Stimulated activated CD8-positive, alpha-beta memory T cell treated with anti-CD3 and anti-CD28 coated beads, Interleukin-15, amount 100 ng/mL, for 48 hours (primary cell): ENCODE results near the gene OSGIN1.
A peak's percentile ranks its signal among the peaks of the same experiment; 100 is the strongest.

Experiments
- DNase-seq, 2 donors: peaks; one replicate each; pipeline ENCODE4 v3.0.0-alpha.2; 2020; ENCODE audit warnings: low read depth in 2 of 2

The OSGIN1 gene

DNA sequence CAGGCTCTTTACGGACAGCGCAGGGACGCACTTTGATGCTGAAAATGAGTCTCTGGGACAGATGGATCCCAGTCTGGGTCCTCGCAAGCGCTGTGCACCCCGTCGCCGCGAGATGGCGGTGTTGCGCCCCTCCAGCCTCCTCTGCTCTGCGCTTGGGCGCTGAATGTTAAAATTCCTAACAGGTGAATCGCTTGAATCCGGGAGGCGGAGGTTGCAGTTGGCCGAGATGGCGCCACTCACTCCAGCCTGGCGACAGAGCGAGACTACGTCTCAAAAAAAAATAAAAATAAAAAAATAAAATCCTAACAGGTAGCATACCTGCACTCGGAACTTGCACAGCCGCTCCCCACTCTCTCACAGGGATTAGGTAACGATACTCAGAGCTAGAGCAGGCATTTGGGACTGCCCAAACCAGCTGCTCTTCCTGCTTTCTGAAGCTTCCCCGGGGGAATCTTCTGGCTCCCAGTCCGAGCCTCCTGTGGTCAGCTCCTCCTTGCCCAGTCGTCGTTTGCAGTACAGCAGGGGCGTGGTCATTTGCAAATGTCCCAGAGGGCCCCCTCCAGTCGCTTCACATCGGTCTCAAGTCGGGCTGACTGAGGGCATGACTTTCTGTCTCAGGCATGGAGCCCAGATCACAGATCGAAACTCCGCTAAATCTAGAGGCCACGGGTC is 26.2 kb upstream of the OSGIN1 start:
- peak; percentile 10 to 47 for DNase-seq

DNA sequence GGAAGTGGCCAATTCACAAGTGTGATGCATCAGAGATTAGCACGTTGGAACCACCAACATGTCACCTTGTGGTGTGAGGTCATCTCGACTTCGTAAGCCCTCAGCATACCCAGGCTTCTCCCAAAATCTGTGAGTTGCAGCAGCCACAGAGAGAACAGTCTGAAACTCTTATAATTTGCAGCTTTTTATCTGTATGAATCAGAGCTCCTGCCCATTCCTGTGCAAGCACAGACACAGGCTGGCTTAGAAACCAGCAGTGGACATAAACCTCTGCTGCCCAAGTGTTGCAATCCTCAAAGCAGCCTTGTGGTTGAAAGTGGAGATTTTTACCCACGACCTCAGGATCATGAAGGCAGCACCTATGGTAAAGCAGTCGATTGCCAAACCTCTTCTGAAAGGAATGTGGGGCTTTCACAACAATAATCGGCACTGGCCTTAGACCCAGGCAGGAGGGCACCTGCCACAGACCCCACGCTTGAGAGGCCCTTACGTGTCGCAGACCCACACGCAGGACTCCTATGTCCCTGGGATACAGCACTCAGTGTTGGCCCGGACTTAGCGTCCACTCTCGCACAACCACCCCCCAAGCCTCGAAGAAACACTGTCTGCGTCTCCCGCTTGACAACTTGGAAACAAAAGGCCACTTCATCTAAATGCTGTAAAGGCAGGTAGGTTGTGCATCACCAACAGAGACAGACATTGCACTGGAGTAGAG is 24.5 kb upstream of the OSGIN1 start:
- no peak for DNase-seq

DNA sequence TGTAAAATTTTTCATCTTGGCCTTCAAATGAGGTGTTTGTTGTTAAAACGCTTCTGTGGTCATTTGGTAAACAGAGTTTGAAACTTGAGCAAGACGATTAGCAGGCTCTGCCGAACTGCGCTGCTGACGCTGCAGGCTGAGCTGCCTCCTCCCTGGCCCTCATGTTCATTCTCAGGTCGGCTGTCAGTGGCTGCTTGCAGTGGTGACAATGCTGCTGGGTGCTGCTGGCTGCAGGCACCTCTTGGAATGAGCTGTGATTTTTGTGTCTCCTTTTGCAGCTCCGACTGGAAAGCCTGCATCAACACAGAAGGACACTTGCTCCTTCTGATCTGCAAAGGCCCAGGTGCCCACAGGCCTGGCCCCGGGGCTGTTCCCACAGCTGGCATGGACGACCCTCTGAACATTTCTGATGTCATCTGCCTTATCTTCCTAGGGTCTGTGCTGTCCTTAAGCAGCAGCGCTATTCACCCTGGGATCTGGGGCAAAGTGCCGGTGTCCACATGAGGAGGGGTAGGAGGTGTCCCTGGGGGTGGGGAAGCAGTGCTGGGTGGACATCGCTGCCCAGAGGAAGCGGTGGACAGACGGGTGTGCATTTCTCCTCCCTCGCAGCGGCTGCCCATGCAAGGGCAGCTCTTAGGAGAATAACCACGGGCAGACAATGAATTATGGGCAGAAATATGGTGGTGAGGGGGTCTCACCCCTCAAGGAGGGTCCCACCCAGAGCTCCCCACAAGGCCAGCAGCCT is 23.1 kb upstream of the OSGIN1 start:
- no peak for DNase-seq

DNA sequence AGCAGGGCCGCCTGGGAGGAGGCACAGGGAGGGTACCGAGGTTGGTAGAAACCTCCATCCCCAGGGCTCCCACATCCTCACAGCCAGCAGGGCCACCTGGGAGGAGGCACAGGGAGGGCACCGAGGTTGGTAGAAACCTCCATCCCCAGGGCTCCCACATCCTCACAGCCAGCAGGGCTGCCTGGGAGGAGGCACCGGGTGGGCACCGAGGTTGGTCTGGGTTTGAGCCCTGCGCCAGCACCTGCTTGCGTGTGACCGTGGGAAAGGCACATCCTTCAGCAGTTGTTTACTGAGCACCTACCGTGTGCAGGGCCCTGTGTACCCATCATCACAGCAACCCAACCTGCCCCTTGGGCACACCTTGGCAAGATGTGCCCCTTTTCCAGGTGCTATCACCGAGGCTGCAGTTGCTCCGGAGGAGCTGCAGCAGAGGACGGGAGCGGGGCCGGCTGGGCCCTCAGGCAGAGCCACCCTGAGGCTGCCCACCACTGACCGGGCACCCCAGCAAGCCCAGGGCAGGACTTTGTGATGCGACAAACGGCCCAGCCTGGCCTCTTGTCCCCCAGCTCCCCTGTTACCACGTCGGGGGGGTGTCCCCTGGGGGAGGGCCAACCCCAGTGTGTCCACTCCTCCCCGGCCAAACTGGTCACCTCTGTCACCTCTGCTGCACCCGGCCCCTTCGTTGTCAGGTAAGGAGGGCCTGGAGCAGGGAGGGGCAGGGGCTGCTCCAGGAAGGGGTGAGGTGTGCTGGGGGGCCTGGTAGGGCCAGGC is 22.1 kb upstream of the OSGIN1 start:
- no peak for DNase-seq

DNA sequence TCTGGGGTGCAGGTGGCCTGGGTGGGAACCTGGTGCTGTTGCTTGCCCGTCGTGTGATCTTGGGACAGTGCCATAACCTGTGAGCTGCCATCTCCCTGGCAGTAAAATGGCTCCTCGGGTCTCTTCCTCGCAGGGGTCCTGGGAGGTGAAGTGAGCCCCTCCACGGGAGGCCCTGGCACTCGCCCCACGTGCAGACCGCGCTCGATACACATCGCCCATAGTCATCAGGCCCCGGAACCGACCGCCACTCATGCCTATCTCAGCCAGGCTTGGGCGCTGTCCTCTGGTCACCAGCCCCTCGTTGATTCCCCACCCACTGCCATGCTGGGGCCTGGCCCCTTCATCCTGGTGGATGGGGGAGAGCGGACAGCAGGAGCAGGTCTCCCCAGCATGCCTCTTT is 21.5 kb upstream of the OSGIN1 start:
- DNase-seq, result no peak

DNA sequence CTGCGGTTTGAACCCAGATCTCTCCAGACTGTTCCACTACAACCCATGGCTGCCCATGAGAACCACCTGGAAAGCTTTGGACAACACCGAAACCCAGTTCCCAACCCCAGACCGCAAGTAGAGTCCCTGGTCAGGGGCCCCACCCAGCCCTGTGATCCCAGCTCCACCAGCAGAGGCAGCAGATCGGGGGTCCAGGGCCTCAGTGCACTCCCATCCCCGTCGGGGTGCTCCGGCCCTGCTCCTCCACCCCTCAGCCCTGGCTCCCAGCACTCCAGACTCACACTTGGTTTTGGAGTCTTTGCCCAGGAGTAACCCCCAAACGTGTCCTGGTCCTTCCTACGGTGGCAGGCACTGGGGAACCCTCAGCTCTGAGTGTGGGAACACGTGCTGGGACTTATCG is 20.7 kb upstream of the OSGIN1 start:
- DNase-seq, result no peak

DNA sequence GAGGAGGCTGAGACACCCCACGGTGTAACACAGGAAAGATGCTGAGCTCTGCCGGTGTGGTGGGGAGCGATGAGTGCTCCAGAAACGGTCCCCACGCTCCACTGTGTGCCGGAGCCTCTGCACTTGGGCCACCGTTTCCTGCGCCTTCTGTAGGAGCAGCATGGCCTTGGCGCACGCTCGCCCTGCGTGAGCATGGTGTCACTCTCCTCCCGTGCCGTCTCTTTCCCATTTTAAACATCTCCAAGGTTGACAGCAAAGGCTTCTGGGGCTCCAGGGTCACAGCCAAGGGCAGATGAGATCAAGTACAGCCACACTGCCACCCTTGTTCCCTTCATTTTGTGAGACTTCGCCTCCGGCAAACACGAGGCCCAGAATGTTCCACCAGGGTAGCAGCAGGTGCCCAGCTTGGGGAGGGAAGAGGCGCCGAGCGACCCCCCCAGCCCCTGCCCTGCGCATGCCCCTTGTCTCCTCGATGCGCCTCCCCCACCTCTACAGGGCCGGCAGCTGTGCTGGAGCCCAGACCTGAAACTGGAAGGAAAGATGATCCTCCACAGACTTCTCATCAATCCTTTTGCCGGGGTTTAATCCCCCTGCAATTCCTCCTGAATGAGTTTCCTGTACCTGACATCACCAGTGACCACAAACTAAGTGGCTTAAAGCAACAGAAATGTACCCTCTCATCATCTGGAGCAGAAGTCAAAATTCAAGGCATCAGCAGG is 19.9 kb upstream of the OSGIN1 start:
- DNase-seq, result no peak

DNA sequence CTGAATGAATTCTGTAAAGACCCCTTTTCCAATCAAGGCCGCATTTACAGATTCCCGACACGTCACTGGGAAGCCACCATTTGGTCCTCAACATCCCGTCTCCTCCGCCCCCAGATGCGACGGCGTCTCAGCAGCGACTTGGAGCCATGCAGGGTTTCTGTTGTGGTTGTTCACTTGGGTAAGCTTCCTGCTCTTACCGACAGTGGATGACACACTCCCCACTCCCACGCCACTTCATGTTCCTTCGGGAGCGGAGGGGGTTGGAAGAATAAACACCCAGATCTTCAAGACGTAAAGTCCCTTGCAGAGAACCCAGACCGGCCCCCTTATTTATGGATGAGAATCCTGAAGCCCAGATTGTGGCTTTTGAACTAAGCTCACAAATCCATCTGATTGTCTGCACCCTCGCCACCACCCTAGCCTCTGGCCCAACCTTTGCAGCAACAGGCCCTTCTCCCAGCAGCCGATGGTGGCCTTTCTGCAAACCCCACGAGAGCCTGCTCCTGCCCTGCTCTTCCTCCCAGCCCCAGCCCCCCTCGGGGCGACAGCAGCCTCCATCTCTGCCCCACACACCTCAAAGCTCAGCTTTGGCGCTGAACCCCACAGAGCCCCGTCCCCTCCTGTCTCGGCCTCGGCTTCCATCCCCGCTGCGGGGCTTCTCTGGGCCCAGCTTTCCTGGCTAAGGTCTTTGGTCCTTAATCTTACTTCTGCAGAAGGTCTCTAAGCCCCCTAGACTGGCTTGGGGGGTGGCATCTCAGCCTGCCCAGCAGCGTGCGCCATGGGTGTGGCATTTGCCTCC is 19.0 kb upstream of the OSGIN1 start:
- DNase-seq, result no peak

DNA sequence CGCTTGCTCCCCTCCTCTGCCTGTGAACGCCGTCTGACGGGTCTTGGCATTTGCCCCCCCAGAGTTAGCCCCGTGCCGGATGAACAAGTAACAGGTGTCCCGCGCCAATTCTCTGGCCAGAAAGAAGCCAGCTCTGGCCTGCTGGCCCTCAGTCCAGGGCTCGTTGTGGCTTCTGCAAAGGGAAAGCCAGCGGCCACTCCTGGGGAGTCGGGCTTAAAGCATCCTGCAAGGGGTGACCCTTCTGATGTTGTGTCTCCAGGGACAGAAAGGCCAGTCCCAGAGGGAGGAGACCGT is 18.4 kb upstream of the OSGIN1 start:
- no peak for DNase-seq

DNA sequence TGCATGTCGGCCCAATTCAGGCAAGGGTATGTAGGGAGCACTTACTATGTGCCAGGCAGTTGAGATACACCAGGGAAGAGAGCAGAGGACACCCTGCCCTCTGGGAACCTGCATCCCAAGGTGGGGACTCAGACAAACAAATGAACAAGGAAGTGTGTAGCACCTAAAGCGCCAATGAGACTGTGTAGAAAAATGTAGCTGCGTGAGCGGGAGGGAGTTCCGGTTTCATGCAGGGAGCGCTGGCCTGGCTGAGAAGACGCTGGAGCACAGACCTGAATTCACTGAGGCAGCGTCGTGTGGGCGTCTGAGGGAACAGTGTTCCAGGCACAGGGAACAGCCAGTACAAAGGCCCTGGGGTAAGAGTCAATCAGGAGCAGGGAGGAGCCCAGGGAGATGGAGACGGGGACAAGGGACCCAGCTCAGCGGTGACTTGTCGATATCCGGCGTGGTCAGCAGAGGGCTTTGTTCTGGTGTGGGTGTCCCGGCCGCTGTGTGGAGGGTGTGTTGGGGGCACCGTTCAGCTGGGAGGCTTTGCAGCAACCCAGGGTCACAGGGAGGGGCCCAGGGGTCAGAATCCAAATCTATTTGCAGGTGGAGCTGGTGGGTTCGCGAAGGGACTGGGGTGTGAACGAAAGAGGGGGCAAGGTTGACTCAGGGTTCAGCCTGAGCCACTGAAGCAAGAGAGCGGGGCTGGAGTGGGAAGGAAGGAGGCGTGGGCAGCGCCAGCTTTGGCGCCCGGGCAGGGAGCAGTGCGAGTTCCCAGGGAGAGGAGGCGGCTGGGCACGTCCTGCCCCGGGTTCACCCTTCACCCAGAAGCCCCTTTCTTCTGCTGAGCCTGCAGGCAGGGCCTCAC is 17.8 kb upstream of the OSGIN1 start:
- DNase-seq, result no peak

DNA sequence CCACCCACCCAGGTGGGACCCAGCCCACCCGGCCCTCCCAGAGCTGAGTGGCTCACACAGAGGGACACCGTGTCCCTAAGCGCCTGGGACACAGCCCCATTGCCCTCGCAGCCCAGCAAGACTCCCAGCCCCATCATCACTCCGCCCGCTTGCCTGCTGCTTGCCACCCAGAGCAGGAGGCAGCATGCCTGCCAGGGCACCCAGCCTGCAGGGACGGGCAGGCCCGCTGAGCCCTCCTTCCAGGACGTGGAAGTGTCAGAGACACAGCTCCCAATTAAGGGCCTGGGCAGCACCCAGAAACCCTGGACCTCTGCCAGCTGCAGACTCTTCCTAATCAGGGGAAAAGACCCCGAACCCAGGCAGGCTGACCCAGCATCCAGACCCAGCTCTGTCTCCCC is 17.2 kb upstream of the OSGIN1 start:
- DNase-seq, result no peak

DNA sequence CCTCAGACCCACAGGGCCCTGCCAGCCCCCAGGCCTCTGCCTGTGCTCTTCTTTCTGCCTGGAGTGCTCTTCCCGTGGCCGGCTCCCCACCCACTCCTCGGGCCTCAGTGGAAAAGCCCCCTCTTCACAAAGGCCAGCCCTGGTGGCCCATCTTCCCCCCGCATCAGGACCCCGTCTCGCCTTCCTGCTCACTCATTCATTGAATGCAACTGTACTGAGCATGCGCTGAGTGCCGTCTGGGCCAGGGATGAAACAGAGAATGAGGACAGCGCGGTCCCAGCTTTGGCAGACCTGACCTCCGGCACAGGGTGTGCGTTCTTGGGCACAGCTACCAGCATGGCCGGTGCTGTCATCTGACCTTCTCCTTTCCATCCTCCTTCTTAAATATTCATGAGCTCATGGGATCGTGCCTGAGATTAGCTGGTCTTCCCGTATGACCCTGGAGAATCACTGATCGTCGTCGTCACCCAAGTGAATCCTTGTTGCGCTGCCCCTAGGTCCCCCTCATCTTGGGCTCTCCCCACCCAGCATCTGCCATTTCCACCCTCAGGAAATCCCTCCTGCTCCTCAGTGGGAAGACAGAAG is 16.4 kb upstream of the OSGIN1 start:
- no peak for DNase-seq

DNA sequence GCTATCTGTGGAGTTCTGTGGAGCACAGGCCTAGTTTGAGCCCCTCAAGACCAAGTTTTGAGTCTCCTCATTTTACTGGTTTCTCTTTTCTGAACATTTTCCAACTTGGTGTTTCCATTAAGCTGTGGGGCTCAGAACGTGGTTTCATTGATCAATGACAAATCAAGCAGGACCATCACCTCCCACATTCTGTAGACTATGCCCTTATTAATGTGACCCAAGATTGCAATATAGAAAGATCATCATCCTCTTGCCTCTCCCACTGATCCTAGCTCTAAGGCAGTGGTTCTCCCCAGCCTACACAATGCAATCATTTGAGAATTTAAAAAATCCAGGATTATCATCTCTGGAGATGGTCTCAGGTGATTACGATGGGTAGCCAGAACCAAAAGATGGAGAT is 15.8 kb upstream of the OSGIN1 start:
- no peak for DNase-seq

DNA sequence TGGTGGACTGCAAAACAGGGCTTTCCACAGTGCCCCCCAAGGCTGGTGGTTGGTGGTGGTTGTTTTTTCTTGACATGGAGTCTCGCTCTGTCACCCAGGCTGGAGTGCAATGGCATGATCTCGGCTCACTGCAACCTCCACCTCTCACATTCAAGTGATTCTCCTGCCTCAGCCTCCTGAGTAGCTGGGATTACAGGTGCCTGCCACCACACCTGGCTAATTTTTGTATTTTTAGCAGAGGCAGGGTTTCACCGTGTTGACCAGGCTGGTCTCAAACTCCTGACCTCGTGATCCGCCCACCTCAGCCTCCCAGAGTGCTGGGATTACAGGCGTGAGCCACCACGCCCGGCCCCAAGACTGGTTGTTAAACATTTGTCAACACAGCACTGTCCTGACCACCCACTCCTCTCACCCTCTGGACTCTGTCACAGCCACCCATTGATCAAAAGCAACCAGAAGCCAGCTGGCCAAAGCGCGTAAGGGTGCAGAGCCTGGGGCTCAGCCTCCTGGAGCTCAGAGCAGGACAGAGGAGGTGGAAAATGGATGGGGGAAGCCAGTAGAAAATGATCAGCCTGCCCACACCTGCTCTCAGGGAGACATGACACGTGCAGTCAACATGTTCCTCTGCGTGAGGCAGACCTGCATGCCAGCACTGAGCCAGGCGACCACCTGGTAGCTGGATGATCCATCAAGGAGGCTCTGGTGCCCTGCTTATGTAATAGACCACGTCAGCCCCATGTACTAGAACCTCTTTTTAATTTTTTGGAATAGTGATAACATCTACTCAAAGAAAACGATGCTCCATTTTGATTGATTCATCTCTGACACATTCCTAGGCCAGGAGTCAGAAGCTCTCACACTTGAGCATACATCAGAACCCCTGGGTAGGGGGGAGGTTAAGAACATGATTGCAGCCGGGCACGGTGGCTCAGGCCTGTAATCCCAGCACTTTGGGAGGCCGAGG is 14.8 kb upstream of the OSGIN1 start:
- DNase-seq, result no peak

DNA sequence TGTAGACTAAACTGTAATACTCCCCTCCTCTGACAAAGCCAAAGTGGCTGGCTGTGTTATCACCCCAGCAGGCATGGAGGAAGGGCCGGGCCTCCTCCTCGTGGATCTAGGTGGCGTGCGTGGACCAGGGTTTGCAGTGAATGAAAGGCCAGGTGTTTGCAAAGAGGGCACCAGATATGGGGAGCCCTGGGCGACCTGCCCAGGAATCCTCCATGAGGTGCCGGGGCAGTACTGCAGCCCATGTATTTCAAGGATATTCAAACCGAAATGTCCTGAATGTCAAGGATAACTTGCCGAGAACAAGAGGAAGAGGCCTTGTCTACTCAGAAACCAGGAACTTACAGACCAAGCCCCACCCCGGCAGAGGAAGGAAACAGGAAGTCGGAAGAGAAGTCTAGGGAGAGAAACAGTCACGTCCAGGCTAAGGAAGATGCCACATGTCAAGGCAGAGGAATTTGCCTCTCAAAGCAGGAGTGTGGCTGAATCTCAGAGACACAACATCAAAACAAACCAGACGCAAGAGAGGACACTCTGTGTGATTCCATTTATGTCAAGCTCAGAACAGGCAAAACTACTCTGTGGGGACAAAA is 13.7 kb upstream of the OSGIN1 start:
- no peak for DNase-seq

DNA sequence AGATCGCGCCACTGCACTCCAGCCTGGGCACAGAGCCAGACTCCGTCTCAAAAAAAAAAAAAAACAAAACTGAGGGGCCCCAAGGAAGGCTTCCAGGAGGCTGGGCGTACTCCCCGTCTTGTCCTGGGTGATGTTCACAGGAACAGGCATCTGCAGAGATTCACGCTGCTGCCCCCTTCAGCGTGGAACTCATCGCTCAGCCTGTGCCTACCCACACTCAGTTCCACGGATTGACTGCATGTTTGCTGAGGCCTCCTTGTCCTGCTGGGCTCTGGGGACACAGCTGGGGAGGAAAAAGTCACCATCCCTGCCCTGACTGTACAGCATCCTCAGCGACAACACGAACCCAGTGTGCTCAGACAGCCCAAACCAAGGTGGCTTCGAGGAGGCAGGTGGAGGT is 12.9 kb upstream of the OSGIN1 start:
- no peak for DNase-seq

DNA sequence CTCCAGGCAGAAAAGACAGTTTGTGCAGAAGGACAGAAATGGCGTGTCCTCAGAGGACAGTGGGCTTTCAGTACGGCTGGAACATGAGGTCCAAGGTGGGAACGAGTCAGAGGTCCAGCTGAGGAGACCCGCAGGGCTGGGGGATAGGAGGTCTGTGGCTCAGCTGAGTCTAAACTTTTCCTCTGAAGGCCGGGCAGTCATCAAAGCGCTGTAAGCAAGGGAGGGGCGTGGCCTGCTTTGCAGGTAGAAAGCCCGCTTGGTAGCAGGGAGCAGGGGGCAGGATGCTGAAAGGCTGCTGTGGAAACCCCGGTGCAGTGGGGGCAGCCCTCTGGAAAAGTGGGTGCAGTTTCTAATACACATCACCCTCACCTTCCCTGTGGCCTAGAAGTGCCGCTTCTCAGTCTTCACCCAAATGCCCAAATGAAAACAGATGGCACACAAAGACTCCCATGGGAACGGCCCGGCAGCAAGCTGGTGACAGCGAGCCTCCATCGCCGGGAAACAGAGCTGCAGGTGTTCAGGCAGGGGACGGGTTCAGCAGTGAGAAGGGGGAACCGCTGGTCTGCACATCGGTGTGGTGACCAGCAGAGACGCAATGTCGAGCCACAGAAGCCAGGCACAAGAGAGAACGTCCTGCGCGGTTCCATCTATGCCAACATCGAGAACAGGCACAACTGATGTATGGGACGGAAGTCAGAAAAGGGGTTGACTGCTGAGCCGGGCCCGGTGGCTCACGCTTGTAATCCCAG is 12.2 kb upstream of the OSGIN1 start:
- no peak for DNase-seq
